ENCODE data around the gene NXNL1.
"Not testable (repeated sequence)": the region's sequence is repeated elsewhere in the genome, so short reads cannot be mapped to it uniquely, and the experiment has no call there.

The NXNL1 gene, protein sequence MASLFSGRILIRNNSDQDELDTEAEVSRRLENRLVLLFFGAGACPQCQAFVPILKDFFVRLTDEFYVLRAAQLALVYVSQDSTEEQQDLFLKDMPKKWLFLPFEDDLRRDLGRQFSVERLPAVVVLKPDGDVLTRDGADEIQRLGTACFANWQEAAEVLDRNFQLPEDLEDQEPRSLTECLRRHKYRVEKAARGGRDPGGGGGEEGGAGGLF

DNA sequence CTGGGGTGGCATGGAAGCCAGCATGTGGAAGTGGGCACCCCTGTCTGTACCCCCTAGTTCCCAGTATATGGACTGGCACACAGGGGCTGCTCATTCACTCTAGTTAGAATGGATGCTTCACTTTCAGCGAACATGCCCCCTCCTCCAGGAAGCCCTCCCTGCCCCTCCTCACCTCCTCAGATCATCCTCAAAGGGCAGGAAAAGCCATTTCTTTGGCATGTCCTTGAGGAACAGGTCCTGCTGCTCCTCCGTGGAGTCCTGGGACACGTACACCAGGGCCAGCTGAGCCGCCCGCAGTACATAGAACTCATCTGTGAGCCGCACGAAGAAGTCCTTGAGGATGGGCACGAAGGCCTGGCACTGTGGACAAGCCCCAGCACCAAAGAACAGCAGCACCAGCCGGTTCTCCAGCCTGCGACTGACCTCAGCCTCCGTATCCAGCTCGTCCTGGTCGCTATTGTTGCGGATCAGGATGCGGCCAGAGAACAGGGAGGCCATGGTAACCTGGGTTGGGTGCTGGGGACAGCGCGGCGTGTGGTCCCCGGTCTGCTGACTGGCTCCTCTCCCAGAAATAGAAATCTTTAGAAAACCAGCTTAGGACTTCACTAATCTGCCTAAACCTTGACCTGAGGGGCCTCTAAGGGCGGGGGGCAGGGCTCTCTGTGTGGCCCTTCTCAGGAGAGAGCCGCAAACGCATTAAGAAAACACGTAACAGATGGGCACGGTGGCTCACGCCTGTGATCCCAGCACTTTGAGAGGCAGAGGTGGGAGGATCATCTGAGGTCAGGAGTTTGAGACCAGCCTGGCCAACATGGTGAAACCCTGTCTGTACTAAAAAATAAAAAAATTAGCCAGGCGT, at the start of gene NXNL1:
NXNL1 (minus strand) TSS at position 555 of the 859 bp plus-strand sequence; CDS start at position 498, 57 bp downstream.
- DNase-seq (ENCODE audit: low spot score): no peak

DNA sequence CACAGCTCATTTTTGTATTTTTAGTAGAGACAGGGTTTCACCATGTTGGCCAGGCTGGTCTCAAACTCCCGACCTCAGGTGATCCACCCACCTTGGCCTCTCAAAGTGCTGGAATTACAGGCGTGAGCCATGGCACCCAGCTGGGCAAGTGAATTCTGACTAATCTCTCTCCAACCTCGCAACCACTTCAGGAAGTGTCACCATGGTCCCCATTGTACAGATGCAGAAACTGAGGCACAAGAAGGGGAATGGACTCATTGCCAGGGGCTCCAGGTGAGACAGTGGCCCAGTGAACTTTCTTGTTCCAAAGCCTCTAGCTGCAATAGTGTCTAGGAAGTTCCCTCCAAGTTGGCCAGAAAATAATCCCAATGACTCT, 47.8 kb upstream of the NXNL1 start:
- not testable (repeated sequence) for DNase-seq (ENCODE audit: low spot score)

- no peak for DNase-seq (ENCODE audit: low spot score)
Observed at GRCh38 chr19:17506745-17507144, 46.0 kb upstream of the NXNL1 start.

DNA sequence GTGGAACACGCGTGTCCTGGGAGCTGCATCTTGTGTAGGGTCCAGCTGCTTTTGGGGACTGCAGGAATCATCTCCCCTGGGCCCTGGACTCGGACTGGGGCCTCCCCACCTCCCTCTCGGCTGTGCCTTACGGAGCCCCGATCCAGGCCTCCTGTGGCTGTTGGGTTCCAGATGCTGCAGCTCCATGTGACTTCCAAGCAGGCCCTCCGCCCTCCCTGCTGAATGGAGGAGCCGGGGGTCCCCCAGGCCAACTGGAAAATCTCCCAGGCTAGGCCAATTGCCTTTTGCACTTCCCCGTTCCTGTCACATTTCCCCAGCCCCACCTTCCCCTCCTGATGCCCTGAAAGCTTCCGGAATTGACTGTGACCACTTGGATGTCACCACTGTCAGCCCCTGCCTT, 44.5 kb upstream of the NXNL1 start:
- no peak for DNase-seq (ENCODE audit: low spot score)

- no peak for DNase-seq (ENCODE audit: low spot score)
Observed at GRCh38 chr19:17504456-17504855, 43.7 kb upstream of the NXNL1 start.

DNA sequence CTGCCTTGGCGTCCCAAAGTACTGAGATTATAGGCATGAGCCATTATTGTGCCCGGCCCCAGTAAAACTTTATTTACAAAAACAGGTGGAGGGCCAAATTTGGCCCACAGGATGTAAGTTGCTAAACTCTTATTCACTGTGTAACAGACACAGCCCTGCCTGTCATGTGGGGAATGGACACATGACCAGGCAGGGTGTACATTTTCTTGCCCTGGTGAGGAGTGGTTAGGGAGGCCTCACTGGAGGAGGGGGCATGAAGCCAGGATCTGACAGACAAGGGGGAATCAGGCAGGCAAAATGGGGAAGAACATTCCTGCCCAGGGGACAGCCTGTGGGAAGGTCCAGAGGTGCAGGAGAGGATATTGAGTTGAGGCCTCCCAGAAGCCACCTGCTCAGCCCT, 43.3 kb upstream of the NXNL1 start:
- no peak for DNase-seq (ENCODE audit: low spot score)

DNA sequence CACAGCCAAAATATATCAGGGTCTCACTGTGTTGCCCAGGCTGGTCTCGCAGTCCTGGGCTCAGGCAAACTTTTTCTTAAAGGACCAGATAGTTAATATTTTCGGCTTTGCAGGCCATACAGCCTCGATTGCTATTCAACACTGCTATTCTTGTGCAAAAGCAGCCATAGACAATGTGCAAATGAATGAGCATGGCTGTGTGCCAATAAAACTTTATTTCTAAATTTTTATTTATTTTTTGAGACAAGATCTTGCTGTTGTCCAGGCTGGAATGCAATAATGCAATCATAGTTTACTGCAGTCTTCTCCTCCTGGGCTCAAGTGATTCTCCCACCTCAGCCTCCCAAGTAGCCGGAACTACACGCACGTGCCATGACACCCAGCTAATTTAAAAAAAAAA, 42.5 kb upstream of the NXNL1 start:
- DNase-seq (ENCODE audit: low spot score): no peak

DNA sequence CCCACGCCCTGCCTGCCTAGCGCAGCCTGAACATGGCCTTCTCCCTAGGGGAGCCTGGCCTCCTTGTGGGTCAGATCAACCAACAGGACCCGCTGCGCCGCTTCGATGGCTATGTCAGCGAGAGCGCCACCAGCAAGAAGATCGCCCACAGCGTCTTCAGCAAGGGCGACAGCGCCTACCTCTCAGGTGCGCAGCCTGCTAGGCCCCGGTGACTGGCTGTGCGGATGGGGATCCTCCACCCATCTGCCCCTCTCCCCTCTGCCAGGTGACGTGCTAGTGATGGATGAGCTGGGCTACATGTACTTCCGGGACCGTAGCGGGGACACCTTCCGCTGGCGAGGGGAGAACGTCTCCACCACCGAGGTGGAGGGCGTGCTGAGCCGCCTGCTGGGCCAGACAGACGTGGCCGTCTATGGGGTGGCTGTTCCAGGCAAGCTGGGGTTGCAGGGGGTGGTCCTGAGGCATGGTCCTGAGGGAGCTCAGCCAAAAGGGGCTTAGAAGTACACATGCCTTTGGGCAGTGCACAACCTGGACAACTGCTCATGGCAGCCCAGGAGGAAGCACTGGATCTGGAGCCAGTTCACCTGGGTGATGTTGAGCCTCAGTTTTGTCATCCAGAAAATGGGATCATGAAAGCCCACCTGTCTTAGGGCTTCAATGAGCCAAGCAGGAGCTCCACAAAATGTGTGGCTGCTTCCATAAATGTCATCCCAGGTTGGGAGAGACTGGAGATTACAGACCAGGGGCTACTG, 39.9 kb upstream of the NXNL1 start:
- no peak for DNase-seq (ENCODE audit: low spot score)

GRCh38 chr19:17499648-17500446, 39.1 kb upstream of the NXNL1 start:
- no peak for DNase-seq (ENCODE audit: low spot score)

DNA sequence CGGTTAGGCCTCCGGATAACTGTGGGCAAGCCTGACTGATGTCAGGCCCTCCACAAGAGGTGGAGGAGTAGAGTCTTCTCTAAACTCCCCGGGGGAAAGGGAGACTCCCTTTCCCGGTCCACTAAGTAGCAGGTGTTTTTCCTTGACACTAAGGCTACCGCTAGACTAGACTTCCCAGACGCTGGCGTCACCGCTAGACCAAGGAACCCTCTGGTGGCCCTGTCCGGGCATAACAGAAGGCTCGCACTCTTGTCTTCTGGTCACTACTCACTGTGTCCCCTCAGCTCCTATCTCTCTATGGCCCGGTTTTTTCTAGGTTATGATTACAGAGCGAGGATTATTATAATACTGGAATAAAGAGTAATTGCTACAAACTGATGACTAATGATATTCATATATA, 38.3 kb upstream of the NXNL1 start:
- not testable (repeated sequence) for DNase-seq (ENCODE audit: low spot score)

DNA sequence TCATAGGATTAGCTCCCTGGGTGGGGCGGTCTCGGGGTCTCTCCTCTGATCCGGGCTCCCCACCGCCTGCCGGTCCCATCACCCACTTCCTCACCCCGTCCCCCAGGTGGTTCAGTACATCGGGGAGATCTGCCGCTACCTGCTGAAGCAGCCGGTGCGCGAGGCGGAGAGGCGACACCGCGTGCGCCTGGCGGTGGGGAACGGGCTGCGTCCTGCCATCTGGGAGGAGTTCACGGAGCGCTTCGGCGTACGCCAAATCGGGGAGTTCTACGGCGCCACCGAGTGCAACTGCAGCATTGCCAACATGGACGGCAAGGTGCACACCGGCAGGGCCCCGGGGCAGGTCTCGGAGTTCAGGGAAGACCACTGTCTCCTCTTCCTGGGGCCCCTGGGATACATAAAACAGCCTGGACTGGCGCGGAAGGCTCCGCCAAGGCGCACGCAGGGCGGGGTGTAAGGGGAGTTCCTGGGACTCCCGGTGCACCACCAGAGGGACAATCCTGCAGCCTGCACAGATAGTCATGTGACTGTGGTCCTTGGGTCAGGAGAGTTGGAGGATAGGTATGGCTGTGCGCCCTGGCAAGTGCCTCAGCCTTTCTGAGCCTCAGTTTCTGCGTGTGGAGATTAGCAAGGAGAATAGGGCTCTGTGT, 36.5 kb upstream of the NXNL1 start:
- DNase-seq (ENCODE audit: low spot score): no peak

- DNase-seq (ENCODE audit: low spot score): no peak
Observed at GRCh38 chr19:17496337-17496997, 35.7 kb upstream of the NXNL1 start.

DNA sequence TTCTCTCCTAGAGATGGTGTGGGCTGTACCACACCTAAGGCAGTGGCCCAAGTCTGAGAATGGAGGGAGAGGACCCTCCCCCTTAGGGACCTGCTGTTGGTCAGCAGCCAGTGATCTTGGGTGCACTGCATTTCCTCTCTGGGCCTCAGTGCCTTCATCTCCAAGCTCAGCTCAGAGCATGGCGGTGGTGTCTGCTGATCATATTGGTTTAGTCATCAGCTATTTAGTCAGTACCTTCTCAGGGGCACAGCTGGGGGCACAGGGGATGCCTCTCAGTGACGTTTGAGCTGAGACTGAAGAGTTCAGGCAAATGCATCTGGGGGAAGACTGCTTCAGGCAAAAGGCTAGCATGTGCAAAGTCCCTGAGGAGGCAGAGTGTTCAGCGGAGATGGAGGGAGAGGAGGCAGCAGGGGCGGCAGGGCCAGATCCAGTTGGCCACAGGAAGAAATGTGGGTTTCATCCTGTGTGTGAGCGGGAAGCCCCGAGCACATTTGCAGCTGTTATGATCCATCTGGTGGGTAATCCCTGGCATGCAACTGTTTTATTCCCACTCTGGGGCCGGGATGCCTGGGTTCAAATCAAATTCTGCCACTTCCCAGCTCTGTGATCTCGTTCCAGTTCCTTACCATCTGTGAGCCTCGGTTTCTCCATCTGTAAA, 35.0 kb upstream of the NXNL1 start:
- DNase-seq (ENCODE audit: low spot score): no peak

DNA sequence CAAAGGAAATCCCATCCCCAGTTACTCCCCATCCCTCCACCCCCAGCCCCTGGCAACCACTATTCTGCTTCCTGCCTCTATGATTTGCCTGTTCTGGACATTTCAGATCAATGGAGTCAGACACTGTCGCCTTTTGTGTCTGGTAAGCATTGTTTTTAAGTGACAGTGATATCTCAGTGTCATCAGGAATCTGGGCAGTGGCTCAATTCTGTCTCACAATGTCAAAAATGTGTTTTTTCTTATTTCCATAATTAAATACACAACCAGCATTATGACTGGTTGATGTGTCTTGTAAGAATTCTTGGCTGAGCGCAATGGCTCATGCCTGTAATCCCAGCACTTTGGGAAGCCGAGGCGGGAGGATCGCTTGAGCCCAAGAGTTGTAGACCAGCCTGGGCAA, 30.6 kb upstream of the NXNL1 start:
- no peak for DNase-seq (ENCODE audit: low spot score)

GRCh38 chr19:17490411-17490810, 29.7 kb upstream of the NXNL1 start:
- DNase-seq (ENCODE audit: low spot score): no peak

GRCh38 chr19:17489392-17490030, 28.8 kb upstream of the NXNL1 start:
- DNase-seq (ENCODE audit: low spot score): no peak

- no peak for DNase-seq (ENCODE audit: low spot score)
Observed at GRCh38 chr19:17488593-17489391, 28.1 kb upstream of the NXNL1 start.

GRCh38 chr19:17487284-17488121, 26.8 kb upstream of the NXNL1 start:
- no peak for DNase-seq (ENCODE audit: low spot score)
